ENCODE results near the gene TTC24.
"Not testable (repeated sequence)": the region's sequence is repeated elsewhere in the genome, so short reads cannot be mapped to it uniquely, and the experiment has no call there.

TTC24 gene

DNA sequence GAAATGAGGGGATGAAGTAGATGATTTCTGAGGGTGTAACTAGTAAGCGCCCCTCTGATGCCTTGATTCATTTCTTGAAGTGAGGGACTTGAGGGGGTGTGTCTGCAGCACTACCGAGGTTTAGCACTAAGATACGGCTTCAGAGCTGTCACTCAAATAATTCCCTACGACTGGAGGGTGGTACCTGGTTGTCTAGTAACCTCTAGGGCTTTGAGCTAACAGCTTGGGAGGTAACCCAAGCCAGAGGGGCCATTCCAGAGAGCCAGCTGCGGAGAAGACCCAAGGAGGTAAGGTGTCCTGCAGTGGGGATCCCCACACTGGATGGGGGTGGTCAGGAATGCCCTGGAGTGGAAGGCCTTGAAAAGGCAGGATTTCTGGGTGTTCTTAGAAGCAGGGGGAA, at the start of gene TTC24:
TTC24 (plus strand) TSS at position 252 of the 400 bp plus-strand sequence. CDS start 1,642 bp downstream, outside the sequence.
- DNase-seq (ENCODE audit: low spot score) = no peak

GRCh38 chr1:156530006-156530405, 49.5 kb upstream of the TTC24 start:
- no peak for DNase-seq (ENCODE audit: low spot score)

DNA sequence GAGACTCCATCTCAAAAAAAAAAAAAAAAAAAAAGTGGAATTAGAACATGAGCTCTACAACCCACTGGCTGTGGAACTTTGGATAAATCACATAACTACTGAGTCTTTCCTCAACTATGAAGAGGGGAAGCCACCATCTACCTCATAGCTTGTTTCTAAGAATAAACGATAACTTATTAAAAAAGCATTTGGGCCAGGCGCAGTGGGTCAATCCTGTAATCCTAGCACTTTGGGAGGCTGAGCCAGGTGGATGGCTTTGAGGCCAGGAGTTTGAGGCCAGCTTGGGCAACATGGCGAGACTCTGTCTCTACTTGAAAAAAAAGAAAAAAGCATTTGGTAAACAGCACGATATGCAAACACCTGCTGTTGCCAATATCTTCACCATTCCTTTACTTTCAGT, 47.1 kb upstream of the TTC24 start:
- DNase-seq (ENCODE audit: low spot score) = no peak

- DNase-seq (ENCODE audit: low spot score) = no peak
Observed at GRCh38 chr1:156533568-156534220, 45.8 kb upstream of the TTC24 start.

DNA sequence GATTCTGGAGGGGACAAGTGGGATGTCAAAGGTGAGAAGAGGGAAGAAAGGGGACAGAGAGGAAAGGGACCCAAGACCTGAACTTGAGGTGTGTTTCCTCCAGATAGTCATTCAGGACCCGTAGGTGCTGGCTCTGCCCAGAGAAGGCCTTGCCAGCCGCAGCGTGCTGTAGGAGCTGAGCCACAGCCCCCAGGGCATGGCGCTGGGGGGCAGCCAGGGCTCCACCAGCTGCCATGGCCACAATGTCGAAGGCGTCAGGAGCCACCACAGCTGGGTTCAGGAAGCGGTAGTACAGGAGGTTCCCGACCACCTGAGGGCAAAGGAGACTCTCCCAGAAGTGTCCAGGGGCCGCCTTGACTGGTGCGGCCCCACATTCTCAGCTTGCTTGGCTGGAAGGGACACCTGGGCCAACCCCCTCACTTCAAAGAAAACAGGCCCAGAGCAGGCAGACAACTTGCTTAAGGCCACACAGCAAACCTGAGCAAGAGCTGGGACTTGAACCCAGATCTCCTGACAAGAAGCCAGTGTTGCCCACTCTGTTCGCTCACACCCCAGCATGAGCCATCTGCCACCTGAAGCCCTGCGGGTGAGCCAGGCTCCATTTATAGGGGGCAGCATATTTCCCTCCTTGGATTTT, 45.0 kb upstream of the TTC24 start:
- no peak for DNase-seq (ENCODE audit: low spot score)

DNA sequence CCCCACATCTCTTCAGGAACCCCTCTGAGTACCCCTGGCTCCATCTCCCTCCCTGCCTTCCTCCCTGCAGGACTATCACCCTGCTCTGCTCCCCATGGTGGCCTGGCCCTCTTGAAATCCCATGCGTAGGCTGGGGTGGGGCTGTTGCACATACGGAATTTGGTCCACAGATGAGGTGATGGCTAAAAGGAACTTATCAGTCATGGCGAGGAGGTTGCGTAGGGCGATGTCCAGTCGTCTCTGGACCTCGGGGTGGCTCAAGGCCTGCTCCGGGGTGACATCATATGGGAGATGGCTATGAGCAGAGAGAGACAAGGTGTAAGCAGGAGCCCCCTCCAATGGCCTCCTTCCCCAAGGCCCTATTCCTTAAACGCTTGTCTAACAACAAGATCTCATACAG, 42.5 kb upstream of the TTC24 start:
- DNase-seq (ENCODE audit: low spot score) = no peak

DNA sequence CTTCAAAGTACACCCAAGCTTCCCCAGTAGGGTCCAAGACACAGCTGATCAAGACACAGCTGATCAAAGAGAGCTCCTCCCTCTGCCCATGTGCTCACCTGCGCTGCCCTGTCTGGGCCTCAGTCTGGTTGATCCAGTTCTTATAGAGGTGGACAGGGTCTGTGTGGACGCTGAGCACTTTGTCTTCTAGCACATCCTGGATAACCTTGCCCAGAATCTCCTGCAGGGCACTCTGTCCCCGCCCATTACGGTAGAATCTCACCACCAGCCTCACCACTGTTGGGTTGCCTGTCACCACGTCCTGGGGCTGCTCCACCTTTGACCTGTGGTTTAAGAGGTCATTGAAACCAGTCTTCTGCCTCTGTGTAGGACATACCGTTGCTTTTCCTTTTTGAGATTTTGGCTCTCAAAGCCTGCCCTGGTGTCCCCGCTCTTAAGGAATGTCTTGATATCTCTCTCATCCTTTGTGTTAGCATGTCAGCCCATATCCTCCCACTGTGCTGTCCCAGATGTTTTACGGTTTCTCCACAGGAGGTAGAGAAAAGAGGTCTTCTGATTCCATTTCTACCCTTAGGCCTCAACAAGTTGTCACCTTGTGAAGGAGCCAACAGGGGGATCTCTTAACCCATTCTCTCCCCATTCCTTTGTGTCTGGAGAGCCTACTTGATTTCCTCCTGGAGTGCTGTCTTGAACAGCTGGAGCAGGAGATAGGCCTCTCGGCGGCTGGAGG, 40.6 kb upstream of the TTC24 start:
- DNase-seq (ENCODE audit: low spot score) = no peak

- no peak for DNase-seq (ENCODE audit: low spot score)
Observed at GRCh38 chr1:156539818-156540355, 39.6 kb upstream of the TTC24 start.

DNA sequence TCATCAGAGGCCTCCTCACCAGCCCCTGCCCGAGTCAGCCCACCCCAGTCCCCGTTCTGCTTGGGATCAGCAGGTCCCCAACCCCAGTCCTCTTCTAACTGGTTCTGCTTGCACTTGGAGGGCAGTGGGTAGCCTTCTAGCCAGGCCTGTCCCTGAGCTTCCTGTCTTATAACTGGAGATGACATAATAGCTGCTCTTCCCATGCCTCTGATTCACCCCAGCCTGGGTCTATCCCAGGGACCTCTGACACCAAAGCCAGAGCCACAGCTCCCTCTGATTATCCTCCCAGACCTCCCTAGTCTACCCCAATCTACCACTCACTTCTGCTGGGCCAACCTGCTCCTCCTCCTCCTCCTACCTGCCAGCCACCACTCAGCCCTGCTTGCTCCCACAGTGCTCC, 38.6 kb upstream of the TTC24 start:
- no peak for DNase-seq (ENCODE audit: low spot score)

DNA sequence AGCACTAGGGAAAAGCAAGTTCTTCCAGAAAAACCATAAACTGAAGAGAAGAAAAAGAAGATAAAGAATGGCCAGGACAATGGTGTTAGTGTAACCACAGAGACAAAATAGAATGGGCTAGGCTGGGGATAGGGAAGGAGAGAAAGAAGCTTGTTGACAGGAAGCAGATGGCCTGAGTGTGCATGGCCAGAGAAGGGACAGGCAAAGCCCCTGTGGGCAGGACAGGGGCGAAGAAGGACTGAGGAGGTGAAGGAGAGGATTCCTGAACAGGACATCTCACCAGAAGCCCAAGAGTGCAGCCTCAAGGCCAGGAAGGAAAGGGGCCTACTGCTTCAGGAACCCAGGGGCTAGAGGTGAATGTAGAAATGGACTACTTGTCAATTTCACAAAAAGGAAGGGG, 36.5 kb upstream of the TTC24 start:
- DNase-seq (ENCODE audit: low spot score) = no peak

- DNase-seq (ENCODE audit: low spot score) = no peak
Observed at GRCh38 chr1:156544592-156545102, 34.9 kb upstream of the TTC24 start.

- no peak for DNase-seq (ENCODE audit: low spot score)
Observed at GRCh38 chr1:156546267-156546666, 33.3 kb upstream of the TTC24 start.

DNA sequence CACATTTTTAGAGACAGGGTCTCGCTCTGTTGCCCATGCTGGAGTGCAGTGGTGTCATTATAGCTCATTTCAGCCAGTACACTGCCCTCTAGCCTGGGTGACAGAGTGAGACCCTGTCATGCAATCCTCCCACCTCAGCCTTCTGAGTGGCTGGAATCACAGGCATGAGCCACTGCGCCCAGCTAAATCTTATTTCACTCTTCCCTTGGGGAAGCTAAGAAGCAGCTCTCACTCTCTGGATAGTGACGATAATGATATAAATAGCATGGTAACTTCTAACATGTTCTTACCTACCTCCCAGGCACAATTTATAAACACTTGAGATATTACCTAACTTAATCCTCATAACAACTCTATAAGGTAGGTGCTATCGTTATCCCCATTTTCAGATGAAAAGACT, 32.1 kb upstream of the TTC24 start:
- DNase-seq (ENCODE audit: low spot score) = no peak

DNA sequence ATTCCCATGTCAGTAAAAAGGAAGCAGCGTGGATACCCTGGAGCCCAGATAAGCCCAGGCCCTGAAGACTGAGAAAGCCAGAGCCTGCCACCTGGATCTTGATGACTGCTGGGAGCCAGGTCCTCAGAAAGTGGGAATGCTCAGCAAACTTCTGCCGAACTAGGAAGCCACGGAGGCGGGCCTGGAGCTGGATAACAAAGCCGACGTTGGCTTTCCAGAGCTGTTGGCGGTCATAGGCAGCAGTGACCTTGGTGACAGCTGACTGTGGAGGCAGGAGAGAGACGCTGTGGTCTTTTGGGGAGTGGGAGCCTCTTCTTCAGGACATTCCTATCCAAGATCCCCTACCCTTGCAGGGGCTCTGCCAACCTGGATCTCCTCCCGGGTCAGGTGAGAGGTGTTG, 31.5 kb upstream of the TTC24 start:
- DNase-seq (ENCODE audit: low spot score) = no peak

DNA sequence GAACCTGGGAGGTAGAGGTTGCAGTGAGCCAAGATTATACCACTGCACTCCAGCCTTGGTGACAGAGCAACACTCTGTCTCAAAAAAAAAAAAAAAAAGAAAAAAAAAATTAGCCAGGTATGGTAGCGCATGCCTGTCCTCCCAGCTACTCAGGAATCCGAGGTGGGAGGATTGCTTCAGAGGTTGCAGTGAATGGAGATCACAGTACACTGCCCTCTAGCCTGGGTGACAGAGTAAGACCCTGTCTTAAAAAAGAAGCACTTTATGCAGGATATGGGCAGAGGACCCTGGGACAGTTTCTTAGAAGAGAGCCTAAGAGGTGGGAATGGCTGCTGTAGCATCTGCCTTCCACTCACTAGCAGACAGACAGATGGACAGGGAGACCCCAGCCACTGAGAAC, 30.1 kb upstream of the TTC24 start:
- no peak for DNase-seq (ENCODE audit: low spot score)

DNA sequence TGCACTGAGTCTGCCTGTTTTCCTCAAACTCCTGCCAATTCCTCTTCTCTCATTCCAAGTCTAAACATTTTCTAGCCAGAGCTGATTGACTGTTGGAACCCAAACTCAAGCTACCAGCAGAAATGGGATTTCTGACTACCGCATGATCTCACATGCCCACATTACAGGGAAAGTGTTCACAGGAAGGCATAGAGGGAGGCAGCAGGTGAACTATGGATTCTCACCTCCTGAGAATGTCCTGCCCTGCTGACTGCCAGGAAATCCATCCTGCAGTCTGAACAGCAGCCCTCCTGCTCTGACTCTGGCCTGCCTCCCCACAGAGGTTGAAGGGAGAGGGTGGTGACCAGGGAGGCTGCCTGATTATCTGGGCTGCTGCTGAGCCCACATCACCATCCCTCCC, 29.7 kb upstream of the TTC24 start:
- DNase-seq (ENCODE audit: low spot score) = no peak

- DNase-seq (ENCODE audit: low spot score) = no peak
Observed at GRCh38 chr1:156550346-156550745, 29.2 kb upstream of the TTC24 start.

DNA sequence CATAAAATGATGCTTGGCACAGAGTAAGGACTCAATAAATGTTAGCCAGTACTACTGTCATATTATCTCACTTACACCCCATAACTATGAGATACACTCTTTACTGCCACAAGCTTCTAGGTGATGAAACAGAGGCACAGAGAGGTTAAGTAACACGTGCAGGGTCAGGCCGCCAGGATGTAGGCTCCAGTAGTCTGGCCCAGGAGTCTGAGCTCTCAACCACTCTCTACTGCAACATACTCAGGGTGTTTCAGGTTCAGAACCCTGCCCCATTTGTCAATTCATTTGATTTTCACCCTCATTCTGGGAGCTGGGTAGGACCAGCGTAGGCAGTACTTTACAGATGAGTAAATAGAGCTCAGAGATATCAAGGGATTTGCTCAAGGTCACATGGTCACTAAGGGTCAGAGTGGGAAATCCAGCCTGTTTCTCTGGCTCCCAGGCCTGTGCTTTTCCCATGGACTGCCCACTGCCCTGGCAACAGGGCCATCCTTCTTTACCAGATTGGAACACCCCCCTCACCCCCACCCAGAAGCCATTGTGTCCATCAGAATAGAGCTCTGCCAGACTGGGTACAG, 28.4 kb upstream of the TTC24 start:
- no peak for DNase-seq (ENCODE audit: low spot score)

- DNase-seq (ENCODE audit: low spot score) = no peak
Observed at GRCh38 chr1:156551869-156552268, 27.7 kb upstream of the TTC24 start.

DNA sequence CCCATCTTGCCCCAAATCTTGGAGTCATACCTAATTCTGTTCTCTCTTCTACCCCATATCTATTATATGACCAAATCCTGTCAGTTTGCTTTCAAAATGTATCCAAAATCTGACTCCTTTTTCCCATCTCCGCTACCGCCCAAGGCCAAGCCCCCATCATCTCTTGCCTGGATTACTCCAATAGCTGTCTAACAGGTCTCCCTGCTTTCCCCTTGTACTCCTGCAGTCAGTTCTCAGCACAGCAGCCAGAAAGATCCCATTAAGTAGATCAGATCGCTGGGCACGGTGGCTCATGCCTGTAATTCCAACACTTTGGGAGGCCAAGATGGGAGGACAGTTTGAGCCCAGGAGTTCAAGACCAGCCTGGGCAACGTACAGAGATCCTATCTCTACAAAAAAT, 27.0 kb upstream of the TTC24 start:
- no peak for DNase-seq (ENCODE audit: low spot score)

- not testable (repeated sequence) for DNase-seq (ENCODE audit: low spot score)
Observed at GRCh38 chr1:156552937-156553336, 26.6 kb upstream of the TTC24 start.

- no peak for DNase-seq (ENCODE audit: low spot score)
Observed at GRCh38 chr1:156553860-156554485, 25.6 kb upstream of the TTC24 start.

All from hematopoietic multipotent progenitor cell treated with erythropoietin and hydrocortisone succinate and interleukin-3 and kit ligand, for 15 days (in vitro differentiated cells).